Coronary artery (tissue), 2 donors: Measurements from ENCODE around the gene ATP5PB.
A peak's percentile ranks its signal among the peaks of the same experiment; 100 is the strongest.

Experiments
- DNase-seq: peaks from one replicate; pipeline ENCODE4 v3.0.0-alpha.2; 2017; ENCODE audit warnings: low spot score
- H3K27ac ChIP-seq, 2 donors: fragments of 200-600 bp; sonication (generic); one replicate each; pipeline ENCODE4 v1.5.1; 2016 to 2019
- H3K4me3 ChIP-seq: fragments of 200-600 bp; sonication (generic); 2 replicates; pipeline ENCODE4 v1.5.1; 2016; ENCODE audit warnings: mild to moderate bottlenecking, moderate library complexity
- TF ChIP-seq, protein P1 (sequence below): fragments of 200-600 bp; sonication (generic); IDR thresholded peaks from one replicate; pipeline ENCODE4 v1.5.1; 2019; ENCODE audit warnings: antibody characterized with exemption

Gene ATP5PB

DNA sequence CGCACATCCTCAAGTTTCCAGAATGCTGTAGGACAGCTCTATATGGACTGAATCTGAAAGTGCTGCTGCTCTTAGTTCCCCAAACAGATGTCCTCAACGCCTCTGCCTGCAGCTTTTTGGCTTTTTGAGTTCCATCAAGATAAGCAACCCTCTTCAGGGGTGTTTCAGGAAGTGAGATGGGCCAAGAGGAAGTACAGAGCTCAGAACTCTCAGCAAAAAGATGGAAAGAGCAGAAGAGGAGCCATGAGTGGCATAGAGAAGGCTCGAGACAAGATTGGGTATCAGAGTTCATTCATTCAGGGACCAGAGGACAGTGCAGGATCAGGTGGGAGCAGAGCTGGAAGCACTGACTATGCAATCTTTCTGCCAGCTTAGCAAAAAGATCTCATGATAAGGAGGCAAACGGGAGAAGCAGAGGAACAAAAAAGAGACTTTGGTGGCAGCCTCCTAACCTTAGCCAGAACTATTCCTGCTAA, 54.4 kb downstream of the ATP5PB start, which contains the start of the genes ADORA3 and TMIGD3:
Gene ADORA3 (minus strand): TSS at position 49 of the 476 bp plus-strand sequence. CDS start 279 bp downstream, outside the sequence.
Gene TMIGD3 (minus strand): TSS at position 49 of the 476 bp plus-strand sequence. CDS start 279 bp downstream, outside the sequence.
- TF ChIP-seq, protein P1, sequence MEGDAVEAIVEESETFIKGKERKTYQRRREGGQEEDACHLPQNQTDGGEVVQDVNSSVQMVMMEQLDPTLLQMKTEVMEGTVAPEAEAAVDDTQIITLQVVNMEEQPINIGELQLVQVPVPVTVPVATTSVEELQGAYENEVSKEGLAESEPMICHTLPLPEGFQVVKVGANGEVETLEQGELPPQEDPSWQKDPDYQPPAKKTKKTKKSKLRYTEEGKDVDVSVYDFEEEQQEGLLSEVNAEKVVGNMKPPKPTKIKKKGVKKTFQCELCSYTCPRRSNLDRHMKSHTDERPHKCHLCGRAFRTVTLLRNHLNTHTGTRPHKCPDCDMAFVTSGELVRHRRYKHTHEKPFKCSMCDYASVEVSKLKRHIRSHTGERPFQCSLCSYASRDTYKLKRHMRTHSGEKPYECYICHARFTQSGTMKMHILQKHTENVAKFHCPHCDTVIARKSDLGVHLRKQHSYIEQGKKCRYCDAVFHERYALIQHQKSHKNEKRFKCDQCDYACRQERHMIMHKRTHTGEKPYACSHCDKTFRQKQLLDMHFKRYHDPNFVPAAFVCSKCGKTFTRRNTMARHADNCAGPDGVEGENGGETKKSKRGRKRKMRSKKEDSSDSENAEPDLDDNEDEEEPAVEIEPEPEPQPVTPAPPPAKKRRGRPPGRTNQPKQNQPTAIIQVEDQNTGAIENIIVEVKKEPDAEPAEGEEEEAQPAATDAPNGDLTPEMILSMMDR = no peak
- peak within 1 kb of the TSS; percentile 24 for H3K4me3 ChIP-seq
- H3K27ac ChIP-seq = peak within 1 kb of the TSS in 1 of 2 donors; percentile 69
- no peak for DNase-seq

DNA sequence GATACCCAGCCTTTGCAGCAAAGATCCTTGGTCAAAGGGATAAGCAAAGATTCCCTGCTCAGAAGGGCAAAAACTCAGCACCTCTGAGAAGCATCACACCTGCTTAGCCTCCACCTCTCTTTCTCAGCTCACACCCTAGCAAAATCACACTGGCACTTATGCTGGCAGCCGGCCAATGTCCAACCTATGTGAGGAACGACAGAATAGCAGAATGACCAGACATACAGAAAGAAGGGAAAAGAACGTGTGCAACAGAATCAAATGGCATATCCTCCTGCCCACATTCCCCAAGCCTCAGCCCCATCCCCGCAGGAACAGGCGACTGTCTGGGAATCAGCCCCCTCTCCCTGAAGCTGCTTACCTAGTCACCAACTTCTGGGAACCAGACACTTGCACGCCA, 54.8 kb downstream of the ATP5PB start:
- Histone ChIP-seq H3K4me3 (no peak overlapping the region), H3K27ac (peak overlapping the region in 1 of 2 donors; percentile 54)
- TF ChIP-seq, protein P1 = no peak
- DNase-seq = no peak

DNA sequence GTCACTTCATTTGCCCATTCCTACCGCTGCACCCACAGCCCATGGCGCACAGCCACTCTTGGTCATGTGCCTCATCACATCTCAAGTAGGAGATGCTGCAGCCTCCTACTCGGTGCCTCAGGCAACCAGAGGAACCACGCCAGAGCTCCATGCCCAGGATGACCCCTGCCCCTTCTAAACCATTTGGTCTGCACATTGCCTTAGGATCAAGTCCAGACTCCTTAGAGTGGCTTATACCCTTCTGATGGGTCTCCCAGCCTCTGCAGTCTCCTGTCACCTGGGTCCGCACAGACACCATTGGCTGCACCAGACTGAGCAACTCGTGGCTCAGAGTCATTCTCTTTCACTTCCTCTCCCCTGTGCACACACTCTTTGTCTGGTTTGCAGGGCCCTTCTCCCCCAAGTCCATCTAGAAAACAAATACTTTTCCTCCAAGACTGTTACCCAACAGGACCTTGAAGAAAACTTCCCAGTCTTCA, 56.4 kb downstream of the ATP5PB start:
- H3K4me3 ChIP-seq = no peak overlapping the region
- peak overlapping the region in 1 of 2 donors; percentile 70 for H3K27ac ChIP-seq
- TF ChIP-seq, protein P1 = no peak
- DNase-seq = no peak

DNA sequence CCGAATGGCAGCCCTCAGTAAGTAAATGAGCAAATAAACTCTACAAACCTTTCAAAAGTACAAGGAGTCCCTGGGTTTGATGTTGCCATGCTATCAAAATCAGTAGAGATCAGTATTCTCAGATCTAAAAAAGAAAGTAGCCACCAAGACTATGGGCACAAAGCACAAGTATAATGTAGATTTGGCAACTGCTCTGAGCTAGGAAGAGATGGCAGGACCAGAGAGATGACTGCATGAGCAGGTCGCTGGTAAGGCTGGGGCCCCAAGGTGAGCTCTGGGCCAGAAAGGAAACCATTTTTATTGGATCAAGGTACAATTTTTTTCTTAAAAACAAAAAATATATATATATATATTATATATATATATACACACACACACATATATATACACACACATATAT, 57.3 kb downstream of the ATP5PB start:
- Histone ChIP-seq H3K27ac (peak overlapping the region; percentile 28 to 70), H3K4me3 (no peak overlapping the region)
- TF ChIP-seq, protein P1 = no peak
- DNase-seq = no peak

DNA sequence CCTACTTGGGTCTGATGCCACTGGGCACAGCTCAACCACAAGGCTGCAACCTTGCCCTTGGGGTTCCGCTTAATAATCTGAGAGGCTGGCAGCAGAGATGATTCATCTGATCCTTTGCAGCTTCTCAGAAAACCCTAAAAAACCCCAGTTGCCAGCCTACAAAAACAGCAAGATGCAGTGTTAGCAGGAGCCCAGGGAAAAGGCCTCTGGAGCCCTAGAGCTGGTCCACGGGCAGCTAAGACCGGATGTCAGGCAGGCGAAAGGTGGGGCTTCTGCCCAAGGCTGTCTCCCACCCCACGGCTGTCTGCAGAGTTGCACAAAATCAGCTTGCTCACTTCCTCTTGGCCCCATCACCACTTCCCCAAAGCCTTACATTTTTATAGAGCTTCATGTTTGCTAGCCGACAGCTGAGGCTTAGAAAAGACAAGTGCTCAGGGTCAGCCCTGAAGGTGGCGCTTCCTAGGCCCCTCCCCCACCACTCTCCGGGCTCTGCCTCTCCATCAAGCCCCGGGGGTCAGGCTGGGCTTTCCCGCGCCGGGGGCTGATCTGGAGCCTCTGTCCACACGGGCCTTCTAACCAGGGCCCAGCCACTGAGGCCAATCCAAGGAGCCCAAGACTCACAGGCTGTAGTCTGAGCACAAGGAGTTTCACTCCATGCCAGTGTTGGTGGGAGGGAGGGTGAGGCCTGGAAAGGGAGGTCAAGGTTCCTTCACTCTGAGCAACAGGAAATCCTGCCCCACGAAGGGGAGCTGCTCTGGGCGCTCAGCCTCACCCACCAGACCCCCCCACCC, 58.3 kb downstream of the ATP5PB start:
- peak overlapping the region; percentile 91 to 94 for H3K27ac ChIP-seq
- TF ChIP-seq, protein P1 = no peak
- peak; percentile 86 for DNase-seq
- peak overlapping the region; percentile 58 for H3K4me3 ChIP-seq

DNA sequence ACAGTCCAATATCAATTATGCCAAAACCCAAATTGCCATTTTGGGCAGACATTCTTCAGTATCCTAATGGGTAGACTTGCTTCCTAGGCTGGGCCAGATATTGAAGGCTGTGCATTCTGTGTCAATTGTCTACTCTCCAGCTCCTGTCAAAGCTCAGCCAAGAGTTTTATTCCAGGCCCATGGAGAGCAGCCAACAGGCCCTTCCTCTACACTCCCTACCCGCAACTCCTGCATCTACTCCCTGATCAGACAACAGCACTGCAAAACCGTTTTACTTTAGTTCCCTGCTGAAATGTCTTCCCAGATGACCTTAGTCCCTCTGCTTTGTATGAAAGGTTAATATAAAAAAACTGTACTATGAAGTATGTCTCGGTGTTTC, 60.7 kb downstream of the ATP5PB start:
- TF ChIP-seq, protein P1 = no peak
- Histone ChIP-seq H3K4me3 (no peak overlapping the region), H3K27ac (peak overlapping the region; percentile 18 to 94)
- no peak for DNase-seq
